COLO829 (cell line): ENCODE results near the gene CHST8.
A peak's percentile ranks its signal among the peaks of the same experiment; 100 is the strongest.

Experiments used
- DNase-seq: peaks from one replicate; pipeline ENCODE4 v3.0.0; 2012; ENCODE audit warnings: low spot score

Gene CHST8

DNA sequence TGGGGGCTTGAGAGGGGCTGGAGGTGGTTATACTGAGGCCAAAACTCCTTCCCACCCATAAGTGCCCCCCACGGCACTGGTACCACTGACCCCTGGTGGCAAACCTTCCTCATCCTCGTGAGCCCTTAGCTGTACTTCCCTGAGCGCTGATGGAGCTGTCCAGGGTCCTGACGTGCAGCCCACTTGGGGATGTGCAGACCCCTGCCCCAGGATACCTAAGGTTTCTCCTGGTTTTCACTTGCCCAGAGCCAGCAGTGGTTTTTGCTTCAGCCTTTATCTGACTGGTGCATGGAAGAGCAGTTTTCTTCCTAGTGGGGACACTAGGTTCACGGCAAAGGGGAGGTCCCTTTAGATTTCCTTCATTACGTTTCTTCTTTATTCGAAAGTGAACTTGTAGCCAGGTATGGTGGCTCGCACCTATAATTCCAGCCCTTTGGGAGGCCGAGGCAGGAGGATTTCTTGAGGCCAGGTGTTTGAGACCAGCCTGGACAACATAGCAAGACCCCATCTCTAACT lies 146.2 kb downstream of the CHST8 start:
- DNase-seq: no peak

DNA sequence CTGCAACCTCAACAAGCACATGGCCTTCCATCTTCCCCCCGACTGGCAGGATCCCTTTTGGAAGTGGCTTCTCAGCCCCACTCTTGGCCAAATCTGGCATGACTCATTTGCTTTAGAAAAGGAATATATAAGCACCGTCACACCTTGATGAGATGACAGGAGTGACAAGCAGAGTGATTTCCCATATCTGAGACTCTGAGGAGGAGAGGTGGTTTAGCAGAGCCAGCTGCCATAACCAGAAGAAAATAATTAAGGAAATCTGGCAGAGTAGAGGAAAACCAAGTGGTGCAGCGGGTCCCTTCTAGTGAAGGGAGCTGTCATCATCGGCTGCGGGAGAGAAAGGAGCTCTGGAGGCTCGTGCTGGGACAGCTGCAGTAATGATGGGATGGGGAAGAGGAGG lies 147.5 kb downstream of the CHST8 start:
- DNase-seq: no peak

DNA sequence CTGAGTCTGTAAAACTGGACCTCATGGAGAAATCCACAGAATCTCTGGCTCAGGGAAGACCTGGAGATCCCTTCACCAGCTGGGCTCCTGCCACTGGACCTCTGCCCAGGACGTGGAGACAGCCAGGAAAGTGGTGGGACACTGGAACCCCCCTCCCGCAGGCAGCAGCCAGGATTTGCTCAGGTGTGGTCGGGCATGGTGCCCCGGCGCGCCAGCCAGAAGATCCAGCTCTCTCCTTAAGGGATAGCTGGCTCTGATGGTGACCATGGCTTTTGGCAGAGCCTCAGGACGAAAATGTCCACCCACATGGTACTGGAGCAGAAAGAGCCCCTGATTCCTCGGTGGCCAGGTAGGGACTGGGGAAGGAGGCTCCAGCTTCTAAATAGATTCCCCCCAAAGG lies 148.4 kb downstream of the CHST8 start:
- DNase-seq: no peak

DNA sequence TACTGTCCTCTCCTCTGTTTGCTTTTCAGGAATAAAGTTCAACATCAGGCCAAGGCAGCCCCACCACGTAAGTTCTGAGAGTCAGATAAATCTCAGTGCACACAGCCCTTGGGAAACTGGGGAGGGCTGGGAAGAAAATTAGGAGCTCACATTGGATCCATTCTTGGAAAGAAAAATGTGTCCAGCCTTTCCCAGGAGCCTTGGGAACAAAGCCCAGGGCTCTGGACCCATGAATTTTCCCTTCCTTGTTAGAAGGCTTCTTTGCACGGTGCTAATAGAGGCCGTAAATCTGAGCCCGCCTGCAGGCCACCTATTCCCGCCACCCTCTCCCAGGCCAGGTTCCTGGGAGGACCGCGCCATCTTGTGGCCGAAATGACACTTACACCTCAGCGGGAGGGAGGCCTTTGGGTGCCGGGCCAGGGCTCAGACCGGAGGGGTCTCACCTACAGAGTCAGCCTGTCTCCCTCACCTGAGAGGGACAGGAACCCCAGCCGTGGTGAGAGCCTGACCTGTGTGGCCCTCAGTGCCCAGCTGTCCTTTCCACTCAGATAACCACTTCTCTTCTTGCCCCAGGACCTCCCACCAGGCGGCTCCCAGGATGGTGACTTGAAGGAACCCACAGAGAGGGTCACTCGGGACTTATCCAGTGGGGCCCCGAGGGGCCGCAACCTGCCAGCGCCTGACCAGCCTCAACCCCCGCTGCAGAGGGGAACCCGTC lies 149.8 kb downstream of the CHST8 start:
- peak; percentile 51 for DNase-seq

DNA sequence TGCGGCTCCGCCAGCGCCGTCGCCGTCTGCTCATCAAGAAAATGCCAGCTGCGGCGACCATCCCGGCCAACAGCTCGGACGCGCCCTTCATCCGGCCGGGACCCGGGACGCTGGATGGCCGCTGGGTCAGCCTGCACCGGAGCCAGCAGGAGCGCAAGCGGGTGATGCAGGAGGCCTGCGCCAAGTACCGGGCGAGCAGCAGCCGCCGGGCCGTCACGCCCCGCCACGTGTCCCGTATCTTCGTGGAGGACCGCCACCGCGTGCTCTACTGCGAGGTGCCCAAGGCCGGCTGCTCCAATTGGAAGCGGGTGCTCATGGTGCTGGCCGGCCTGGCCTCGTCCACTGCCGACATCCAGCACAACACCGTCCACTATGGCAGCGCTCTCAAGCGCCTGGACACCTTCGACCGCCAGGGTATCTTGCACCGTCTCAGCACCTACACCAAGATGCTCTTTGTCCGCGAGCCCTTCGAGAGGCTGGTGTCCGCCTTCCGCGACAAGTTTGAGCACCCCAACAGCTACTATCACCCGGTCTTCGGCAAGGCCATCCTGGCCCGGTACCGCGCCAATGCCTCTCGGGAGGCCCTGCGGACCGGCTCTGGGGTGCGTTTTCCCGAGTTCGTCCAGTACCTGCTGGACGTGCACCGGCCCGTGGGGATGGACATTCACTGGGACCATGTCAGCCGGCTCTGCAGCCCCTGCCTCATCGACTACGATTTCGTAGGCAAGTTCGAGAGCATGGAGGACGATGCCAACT lies 150.5 kb downstream of the CHST8 start:
- no peak for DNase-seq

DNA sequence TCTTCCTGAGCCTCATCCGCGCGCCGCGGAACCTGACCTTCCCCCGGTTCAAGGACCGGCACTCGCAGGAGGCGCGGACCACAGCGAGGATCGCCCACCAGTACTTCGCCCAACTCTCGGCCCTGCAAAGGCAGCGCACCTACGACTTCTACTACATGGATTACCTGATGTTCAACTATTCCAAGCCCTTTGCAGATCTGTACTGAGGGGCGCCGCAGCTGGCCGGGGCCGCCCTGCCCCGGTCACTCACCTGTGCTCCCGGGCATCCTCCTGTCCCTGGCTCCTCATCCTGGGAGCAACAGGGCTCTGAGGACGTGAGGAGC lies 151.1 kb downstream of the CHST8 start:
- DNase-seq: no peak

DNA sequence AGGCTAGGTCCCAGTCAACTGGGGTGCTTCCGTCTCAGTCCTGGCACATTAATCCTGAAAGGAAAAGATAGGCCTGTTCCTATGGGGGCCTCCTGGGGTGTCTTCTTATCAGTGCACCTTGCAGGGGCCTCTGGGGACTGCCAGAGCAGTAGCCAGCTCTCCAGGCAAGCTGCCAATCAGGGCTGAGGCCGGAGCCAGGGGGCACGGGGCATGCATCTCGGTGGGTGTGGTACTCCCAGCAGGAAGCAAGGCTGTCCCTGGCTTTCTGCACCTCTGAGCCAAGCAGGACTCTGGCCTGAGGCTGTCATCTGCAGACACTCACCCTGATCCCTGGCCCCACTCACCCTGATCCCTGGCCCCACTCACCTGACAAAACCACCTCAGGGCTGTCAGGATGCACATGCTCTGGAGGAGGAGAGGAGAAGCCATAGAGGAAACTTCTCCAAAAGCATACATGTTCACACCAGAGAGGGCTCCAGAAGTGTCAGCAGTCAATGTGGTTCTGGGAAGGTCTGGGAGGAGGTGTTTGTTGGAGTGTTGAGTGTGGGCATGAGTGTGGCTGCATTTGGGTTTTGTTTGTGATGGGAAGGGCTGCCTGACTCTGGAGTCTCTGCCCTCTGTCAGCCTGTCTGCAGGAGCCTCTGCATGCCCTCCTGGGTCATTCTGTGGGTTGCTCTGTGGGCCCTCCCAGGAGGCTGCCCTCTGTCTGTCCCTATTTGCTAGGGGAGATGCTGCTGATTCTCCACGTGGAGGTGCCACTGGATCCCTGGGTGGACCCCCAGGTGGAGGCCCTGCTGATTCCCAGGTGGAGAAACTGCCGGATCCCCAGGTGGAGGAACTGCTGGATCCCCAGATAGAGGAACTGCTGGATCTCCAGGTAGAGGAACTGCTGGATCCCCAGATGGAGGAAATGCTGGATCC lies 152.2 kb downstream of the CHST8 start:
- no peak for DNase-seq

DNA sequence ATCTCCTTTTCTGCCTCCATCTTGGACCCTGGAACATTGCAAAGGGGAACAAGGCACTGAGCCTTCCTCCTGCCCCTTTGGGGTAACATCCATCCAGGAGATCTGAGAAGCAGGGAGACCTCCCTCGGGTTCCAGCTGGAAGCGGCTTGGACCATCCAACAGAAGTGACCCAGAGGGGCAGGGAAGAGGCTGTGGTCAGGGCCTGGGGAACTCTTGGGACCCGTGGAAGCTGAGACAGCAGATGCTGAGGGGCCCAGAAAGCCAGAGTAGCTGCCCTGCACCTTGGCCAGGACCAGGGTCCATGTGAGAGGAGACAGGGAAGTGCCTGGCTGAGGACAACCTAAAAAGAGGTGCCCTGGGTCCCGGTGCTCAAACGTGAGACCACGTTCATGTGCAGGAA lies 153.0 kb downstream of the CHST8 start:
- DNase-seq: no peak

DNA sequence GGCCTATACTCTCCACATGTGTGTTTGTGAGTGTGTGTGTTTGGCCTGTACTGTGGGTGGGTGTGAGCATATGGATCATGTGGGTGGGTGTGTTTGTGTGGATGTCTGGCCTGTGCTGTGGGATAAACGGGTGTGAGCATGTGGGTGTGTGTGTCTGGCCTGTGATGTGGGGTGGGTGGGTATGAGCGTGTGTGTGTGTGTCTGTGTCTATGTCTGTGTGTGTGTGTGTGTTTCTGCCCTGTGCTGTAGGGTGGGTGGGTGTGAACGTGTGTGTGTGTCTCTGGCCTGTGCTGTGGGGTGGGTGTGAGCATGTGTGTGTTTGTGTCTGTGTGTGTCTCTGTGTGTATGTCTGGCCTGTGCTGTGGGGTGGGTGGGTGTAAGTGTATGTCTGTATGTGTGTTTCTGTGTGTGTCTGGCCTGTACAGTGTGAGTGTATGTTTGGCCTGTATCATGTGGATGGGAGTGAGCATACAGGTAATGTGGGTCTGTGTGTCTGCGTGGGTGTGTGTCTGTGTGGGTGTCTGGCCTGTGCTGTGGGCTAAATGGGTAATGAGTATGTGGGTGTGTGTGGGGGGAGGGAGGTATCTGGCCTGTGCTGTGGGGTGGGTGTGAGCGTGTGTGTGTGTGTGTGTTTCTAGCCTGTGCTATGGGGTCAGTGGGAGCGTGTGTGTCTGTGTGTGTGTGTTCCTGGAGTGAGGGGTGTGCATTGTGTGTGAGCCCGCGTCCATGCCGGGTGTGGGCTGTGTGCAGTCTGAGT lies 154.2 kb downstream of the CHST8 start:
- DNase-seq: no peak

DNA sequence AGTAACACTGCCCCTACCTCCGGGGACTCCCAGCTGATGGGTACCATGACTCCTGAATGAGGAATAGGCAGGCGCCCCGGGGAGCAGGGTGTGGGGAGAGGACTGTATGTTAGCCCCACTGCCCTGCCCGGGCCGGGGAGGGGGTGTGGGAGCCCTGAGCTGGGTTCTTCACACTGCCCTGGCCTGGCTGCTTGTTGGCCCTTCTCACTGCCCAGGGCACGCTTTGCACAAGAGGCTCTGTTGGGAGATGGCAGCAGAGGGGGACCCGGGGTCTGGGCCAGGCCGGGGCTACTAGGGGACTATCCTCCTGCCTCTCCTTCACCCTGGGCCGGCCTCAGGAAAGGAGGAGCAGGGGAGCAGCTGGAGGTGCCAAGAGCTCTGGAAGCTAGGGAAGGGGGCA lies 155.6 kb downstream of the CHST8 start:
- no peak for DNase-seq

DNA sequence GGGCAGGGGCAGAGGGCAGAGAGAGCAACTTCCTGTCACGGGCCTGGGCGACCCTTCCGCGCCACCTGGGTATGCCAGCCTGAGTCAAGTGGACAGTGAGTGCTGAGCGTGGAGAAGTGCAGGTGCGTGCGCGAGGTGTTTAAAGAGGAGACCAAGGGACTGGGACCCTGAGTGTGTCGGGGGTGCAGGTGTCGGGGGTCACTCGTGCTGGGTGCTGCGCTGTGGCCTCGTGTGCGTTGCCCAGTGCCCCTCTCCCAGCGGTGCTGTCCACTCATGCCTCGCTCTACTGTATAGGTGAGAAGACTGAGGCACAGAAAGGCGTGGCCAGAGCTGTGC lies 156.0 kb downstream of the CHST8 start:
- no peak for DNase-seq

DNA sequence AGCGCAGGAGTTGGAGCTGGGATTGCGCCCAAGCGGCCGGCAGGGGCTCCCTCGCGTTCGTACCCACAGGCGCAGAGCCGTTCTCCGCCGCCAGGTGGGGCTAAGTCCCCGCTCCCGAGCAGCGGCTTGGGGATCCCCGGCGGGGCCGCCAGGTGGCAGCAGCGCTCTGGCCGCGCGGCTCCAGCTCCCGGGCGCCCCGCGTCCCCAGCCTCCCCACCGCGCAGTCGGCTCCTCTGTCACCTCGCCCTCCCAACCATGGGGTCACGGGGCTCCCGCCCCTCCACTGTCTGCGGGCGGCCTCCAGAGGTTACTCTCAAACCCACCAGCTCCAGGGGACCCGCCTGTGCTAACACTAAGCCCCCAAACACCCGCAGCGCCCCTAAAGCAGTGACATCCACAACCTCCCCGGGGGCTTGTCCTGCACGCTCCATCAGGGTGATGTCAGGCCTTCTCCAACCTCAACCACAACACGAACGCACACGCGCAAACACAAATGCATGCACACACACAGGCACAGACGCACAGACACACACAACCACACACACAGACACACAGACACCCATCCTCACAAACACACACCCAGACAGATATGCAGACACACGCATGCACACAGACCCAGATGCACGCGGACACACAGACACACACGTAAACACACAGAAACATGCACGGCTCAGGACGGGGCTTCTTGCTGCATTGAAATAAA lies 156.5 kb downstream of the CHST8 start:
- DNase-seq: peak; percentile 89

DNA sequence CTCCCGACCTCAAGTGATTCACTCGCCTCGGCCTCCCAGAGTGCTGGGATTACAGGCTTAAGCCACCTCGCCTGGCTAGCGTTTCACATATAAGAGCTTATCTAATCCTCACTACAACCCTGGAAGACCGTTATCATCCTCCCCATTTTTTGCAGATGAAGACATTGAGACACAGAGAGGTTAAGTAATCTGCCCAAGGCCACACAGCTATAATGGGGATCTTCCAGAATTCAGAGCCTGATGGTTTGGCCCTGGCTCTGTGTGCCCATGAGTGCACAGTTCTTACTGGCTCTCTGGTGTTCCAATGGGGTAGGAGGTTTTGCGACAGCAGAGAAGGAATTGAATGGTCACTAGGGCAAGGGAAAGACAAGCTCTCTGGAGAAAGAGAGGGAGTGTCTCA lies 158.1 kb downstream of the CHST8 start:
- DNase-seq: no peak

DNA sequence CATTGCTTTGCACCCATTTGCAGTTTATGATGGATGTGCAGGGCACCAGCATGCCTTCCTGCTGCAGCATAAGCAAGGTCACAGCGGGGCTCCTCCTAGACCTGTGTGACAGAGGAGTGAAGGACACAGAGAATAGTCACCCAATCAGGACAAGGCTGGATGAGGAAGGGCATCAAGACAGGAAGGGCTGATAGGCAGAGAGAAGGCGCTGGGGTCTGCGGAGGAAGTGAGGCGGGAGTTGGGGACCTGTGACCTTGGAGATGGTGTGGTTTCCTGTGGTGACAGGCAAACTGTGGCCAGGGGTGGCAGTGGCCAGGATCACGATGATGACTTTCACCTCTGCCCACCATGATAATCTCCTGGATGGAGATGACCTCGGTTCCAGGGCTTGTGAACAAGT lies 158.5 kb downstream of the CHST8 start:
- no peak for DNase-seq

DNA sequence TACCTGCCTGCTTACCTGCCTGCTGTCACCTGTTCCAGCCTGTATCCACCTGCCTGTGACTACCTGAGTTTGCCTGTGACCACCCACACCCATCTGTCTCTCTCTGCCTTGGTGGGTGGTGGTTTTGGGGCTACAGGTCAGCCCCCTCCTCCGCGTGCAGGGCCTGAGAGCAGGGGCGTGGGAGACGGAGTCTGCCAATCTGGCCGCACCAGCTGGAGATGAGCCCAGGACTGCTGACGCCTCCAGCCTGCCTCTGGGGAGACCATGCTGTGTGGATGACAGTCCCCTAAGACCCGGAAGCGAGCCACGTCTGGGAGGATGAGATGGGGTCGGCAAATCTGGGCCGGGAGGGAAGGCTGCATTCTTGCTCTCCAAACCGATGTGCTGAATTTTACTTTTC lies 159.0 kb downstream of the CHST8 start:
- DNase-seq: no peak

DNA sequence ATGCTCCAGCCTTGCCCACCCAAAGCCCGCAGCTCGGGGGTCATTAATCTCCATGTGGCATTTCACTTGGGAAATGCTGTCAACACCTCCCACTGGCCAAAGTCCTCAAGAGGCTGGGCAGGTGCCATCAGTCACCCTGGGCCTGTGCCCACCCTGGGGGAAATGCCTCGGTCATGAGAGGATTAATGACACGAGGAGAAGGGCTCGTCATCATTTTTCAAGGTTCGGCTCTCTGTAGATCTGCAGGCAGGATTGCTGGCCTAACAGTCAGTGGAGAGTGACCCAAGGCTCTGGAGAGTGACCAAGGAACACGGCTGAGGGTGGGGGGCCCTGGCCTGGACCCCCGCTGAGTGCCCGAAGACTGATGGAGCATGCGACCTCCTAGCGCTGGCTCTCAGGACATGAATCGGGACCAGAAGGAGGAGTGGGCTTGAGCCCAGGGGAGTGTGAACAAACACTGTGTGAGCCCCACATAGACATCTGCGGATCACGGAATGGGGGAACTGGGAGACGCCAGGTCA lies 159.7 kb downstream of the CHST8 start:
- no peak for DNase-seq

DNA sequence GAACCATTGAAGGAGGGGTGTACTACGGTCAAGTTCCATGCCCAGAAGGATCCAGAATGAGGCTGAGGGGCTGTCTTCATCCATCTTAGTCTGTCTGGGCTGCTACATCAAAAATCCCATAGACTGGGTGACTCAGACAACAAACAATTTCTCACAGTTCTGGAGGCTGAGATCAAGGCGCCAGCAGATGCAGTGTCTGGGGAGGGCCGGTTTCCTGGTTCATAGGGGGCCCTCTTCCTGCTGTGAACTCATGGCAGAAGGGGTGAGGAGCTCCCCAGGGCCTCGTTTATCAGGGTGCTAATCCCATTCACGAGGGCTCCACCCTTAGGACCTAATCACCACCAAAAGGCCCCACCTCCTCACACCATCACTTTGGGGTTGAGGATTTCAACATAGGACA lies 160.2 kb downstream of the CHST8 start:
- no peak for DNase-seq

DNA sequence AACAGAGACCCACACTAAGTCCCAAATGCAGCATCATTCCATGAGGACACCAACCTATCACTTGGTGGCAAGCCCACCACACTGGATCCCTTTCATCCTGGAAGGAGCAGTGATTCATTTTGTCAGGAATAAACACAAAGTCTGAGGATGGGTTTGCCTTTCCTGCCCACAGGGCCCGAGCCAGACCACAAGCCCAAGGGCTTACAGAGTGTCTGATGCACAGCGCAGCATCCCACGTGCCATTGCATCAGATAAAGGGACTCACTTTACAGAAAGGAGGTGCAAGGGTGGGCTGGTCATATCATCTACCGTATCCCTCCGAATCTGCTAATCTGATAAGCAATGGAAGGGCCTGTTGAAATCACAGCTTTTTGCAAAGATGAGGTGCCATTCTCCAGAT lies 162.7 kb downstream of the CHST8 start:
- DNase-seq: no peak

DNA sequence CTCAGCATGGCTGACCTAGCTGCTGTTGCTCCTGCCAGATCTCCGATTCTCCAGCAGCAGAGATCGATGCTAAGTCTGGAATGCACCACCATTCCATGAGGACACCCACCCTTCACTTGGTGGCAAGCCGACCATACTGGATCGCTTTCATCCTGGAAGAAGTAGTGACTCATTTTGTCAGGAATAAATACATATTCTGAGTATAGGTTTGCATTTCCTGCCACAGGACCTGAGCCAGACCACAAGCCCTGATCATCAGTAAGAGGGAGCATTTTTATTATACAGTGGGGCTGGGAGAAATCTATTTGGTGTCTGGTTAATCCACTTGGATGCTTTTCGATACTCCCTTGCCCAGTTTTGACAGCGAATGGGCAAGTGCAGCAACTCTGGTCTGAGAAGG lies 164.0 kb downstream of the CHST8 start:
- DNase-seq: no peak

DNA sequence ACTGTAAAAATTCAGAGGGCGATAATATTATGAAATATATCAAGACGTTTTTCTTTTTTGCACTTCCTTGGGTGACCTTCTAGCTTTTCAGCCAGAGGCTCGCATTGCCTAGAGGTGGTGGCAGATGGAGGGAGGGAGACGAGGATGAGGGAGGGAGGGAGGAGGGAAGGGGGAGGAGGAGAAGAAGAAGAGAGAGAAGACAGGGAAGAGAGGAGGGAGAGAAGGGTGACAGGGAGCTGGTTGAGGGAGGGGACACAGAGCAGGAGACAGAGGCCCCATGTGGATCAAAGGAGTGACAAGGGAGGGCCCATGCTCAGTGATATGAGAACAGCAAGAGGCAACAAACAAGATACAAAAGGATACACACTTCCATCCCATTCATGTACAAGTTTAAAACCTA lies 166.9 kb downstream of the CHST8 start:
- no peak for DNase-seq

DNA sequence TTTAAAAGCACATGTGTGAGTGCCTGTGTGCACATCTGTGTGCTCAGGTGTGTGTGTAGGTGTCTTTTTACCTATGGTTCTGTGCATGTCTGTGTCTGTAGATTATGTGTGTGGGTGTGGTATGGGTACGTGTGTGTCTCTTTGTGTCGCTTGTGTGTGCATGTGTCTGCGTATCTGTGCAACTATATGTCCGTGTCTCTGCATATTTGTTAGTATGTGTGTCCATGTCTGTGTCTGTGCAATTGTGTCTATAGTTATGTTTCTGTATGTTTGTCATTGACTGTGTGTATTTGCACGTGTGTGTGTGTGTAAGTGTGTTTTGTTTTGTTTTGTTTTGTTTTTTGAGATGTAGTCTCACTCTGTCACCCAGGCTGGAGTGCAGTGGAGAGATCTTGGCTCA lies 167.6 kb downstream of the CHST8 start:
- DNase-seq: no peak
